HG03103 (cell line): Measurements from ENCODE around the gene FAM135A.
"Not testable (repeated sequence)": the region's sequence is repeated elsewhere in the genome, so short reads cannot be mapped to it uniquely, and the experiment has no call there.

Experiments used
- ATAC-seq: cut with Tn5 transposase; IDR thresholded peaks from one replicate; pipeline ENCODE4 v1.9.1; 2021; ENCODE audit warnings: low read depth; ENCODE audit not compliant: unreplicated experiment

The FAM135A gene

GRCh38 chr6:70395301-70395672 is 18.0 kb upstream of the FAM135A start:
- no peak for ATAC-seq

GRCh38 chr6:70396163-70396562 is 17.1 kb upstream of the FAM135A start:
- ATAC-seq = no peak

- ATAC-seq = no peak
These were observed 16.2 kb upstream of the FAM135A start for GRCh38 chr6:70396796-70397729.

- ATAC-seq = no peak
These were observed 14.3 kb upstream of the FAM135A start for GRCh38 chr6:70398783-70399728.

GRCh38 chr6:70404658-70405057 is 8.7 kb upstream of the FAM135A start:
- ATAC-seq = no peak

GRCh38 chr6:70409216-70409615 is 4.1 kb upstream of the FAM135A start:
- no peak for ATAC-seq

- ATAC-seq = no peak
These were observed 1.6 kb upstream of the FAM135A start for GRCh38 chr6:70411542-70412251.

GRCh38 chr6:70412252-70413113 is 825 bp upstream of the FAM135A start:
- peak; percentile 11 for ATAC-seq

GRCh38 chr6:70413992-70414494 is 735 bp downstream of the FAM135A start:
- ATAC-seq = no peak

- no peak for ATAC-seq
These were observed 1.5 kb downstream of the FAM135A start for GRCh38 chr6:70414813-70415212.

- no peak for ATAC-seq
These were observed 1.9 kb downstream of the FAM135A start for GRCh38 chr6:70415247-70415646.

- no peak for ATAC-seq
These were observed 2.4 kb downstream of the FAM135A start for GRCh38 chr6:70415660-70416059.

- no peak for ATAC-seq
These were observed 8.2 kb downstream of the FAM135A start for GRCh38 chr6:70421509-70421908.

GRCh38 chr6:70423189-70424134 is 10.2 kb downstream of the FAM135A start:
- ATAC-seq = no peak

- no peak for ATAC-seq
These were observed 11.0 kb downstream of the FAM135A start for GRCh38 chr6:70424291-70424690.

GRCh38 chr6:70436320-70436719 is 23.0 kb downstream of the FAM135A start:
- ATAC-seq = no peak

GRCh38 chr6:70445001-70445400 is 31.7 kb downstream of the FAM135A start:
- ATAC-seq = no peak

- not testable (repeated sequence) for ATAC-seq
These were observed 34.2 kb downstream of the FAM135A start for GRCh38 chr6:70447343-70448070.
